ENCODE measurements around the gene OPA3.

DNA sequence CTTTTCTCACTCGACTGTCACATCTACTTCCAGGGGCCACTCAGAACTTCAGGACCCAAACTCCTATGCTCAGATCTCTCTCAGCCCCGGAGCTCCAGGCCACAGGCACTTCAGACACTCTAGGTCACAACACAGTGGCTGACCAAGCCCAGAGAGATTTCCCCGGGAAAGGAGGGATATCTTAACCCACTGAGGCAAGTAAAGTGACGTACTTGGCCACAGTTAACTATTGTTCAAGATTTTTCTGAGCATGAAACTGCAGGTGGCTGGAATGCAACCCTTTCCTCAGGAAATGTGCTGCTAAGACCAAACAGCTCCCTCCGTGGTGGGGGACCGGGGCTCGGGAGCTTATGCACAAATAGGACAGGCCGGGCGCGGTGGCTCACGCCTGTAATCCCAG, 23.9 kb downstream of the OPA3 start:
- TF ChIP-seq EZH2 (IDR thresholded peaks at IDR 0.05; ENCODE audit: borderline replicate concordance, insufficient read depth, low read depth, low read length, poor library complexity, severe bottlenecking) = no peak
- TF ChIP-seq, protein P1, sequence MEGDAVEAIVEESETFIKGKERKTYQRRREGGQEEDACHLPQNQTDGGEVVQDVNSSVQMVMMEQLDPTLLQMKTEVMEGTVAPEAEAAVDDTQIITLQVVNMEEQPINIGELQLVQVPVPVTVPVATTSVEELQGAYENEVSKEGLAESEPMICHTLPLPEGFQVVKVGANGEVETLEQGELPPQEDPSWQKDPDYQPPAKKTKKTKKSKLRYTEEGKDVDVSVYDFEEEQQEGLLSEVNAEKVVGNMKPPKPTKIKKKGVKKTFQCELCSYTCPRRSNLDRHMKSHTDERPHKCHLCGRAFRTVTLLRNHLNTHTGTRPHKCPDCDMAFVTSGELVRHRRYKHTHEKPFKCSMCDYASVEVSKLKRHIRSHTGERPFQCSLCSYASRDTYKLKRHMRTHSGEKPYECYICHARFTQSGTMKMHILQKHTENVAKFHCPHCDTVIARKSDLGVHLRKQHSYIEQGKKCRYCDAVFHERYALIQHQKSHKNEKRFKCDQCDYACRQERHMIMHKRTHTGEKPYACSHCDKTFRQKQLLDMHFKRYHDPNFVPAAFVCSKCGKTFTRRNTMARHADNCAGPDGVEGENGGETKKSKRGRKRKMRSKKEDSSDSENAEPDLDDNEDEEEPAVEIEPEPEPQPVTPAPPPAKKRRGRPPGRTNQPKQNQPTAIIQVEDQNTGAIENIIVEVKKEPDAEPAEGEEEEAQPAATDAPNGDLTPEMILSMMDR (IDR thresholded peaks at IDR 0.05) = no peak

All from B cell (primary cell).